Colon (tissue), 2 donors: ENCODE results near the gene CNGA3.
"Not testable (repeated sequence)": the region's sequence is repeated elsewhere in the genome, so short reads cannot be mapped to it uniquely, and the experiment has no call there.

Experiments used
- FAIRE-seq: peaks from 2 replicates; lab custom pipeline; 2012; peaks lifted over from hg19 to GRCh38; lab: Jason Lieb, UNC
- donor health status: control.
- donor health status: control.

Gene CNGA3

GRCh38 chr2:98346311-98347236 is at the start of gene CNGA3:
Gene CNGA3, plus strand, starts transcription at chr2:98346456. Its CDS starts 23,520 bp downstream, at chr2:98369976.
- no peak for FAIRE-seq

- no peak for FAIRE-seq
Measured at GRCh38 chr2:98297817-98298682, 48.2 kb upstream of the CNGA3 start.

GRCh38 chr2:98298683-98299164 is 47.5 kb upstream of the CNGA3 start:
- FAIRE-seq = no peak

- no peak for FAIRE-seq
Measured at GRCh38 chr2:98299211-98299905, 46.9 kb upstream of the CNGA3 start.

- no peak for FAIRE-seq
Measured at GRCh38 chr2:98300141-98300874, 45.9 kb upstream of the CNGA3 start.

- FAIRE-seq = no peak
Measured at GRCh38 chr2:98301469-98301868, 44.8 kb upstream of the CNGA3 start.

GRCh38 chr2:98307131-98307696 is 39.0 kb upstream of the CNGA3 start:
- peak; percentile 38 for FAIRE-seq

GRCh38 chr2:98308068-98308467 is 38.2 kb upstream of the CNGA3 start:
- no peak for FAIRE-seq

- no peak for FAIRE-seq
Measured at GRCh38 chr2:98308532-98308931, 37.7 kb upstream of the CNGA3 start.

- FAIRE-seq = no peak
Measured at GRCh38 chr2:98309580-98309979, 36.7 kb upstream of the CNGA3 start.

- no peak for FAIRE-seq
Measured at GRCh38 chr2:98310010-98310409, 36.2 kb upstream of the CNGA3 start.

GRCh38 chr2:98311090-98311489 is 35.2 kb upstream of the CNGA3 start:
- no peak for FAIRE-seq

GRCh38 chr2:98311771-98312545 is 34.3 kb upstream of the CNGA3 start:
- no peak for FAIRE-seq

- no peak for FAIRE-seq
Measured at GRCh38 chr2:98313492-98314250, 32.6 kb upstream of the CNGA3 start.

- no peak for FAIRE-seq
Measured at GRCh38 chr2:98314251-98314650, 32.0 kb upstream of the CNGA3 start.

GRCh38 chr2:98315957-98316356 is 30.3 kb upstream of the CNGA3 start:
- no peak for FAIRE-seq

- no peak for FAIRE-seq
Measured at GRCh38 chr2:98317214-98317613, 29.0 kb upstream of the CNGA3 start.

- FAIRE-seq = not testable (repeated sequence)
Measured at GRCh38 chr2:98320171-98320570, 26.1 kb upstream of the CNGA3 start.

- FAIRE-seq = no peak
Measured at GRCh38 chr2:98324181-98324580, 22.1 kb upstream of the CNGA3 start.

GRCh38 chr2:98327776-98328175 is 18.5 kb upstream of the CNGA3 start:
- FAIRE-seq = no peak
